Body of pancreas (tissue), 4 donors: ENCODE results near the gene TBRG4. TPM values are rescaled to one million over a fixed set of nuclear protein-coding genes. Genes with fewer than 3 reads are reported as not detected.

Experiments used
- ATAC-seq: fragments of 150-250 bp; one replicate; pipeline ENCODE4 v1.9.1; 2016
- DNase-seq, 4 donors: peaks; one replicate each; pipeline ENCODE4 v3.0.0-alpha.2; 2019
- H3K27ac ChIP-seq, 4 donors: fragments of 200-600 bp; sonication (generic); 1 replicate in 3 of 4; 2 replicates in 1 of 4; pipeline versions ENCODE4 v1.5.1 to v1.6.1; 2016 to 2019; ENCODE audit warnings: mild to moderate bottlenecking in 1 of 4, mixed read lengths in 1 of 4, moderate library complexity in 1 of 4
- H3K27me3 ChIP-seq, 2 donors: fragments of 200-600 bp; sonication (generic); one replicate each; pipeline ENCODE4 v1.6.0; 2016; ENCODE audit warnings: mild to moderate bottlenecking in 1 of 2
- H3K36me3 ChIP-seq, 2 donors: fragments of 200-600 bp; sonication (generic); replicated peaks in 1 of 2; 2 replicates each; pipeline ENCODE4 v1.5.1; 2016; ENCODE audit warnings: low read depth in 2 of 2; ENCODE audit not compliant: insufficient read depth in 1 of 2
- H3K4me1 ChIP-seq: fragments of 200-600 bp; sonication (generic); one replicate; pipeline ENCODE4 v1.6.0; 2016
- H3K4me3 ChIP-seq, 2 donors: fragments of 200-600 bp; sonication (generic); 1 replicate in 1 of 2; 2 replicates in 1 of 2; pipeline ENCODE4 v1.5.1; 2016 to 2019
- H3K9me3 ChIP-seq, 3 donors: fragments of 200-600 bp; sonication (generic); 1 replicate in 2 of 3; 2 replicates in 1 of 3; pipeline ENCODE4 v1.5.1; 2016
- POLR2A ChIP-seq, 3 donors: fragments of 450-650 bp; IDR thresholded peaks; one replicate each; pipeline ENCODE4 v1.6.1; 2016; ENCODE audit warnings: antibody characterized with exemption in 3 of 3, mild to moderate bottlenecking in 2 of 3
- WGBS, 2 donors: methylation state at CpG; one replicate each; pipeline ENCODE4 v1.1.5; 2017; 5-methylcytosine and 5-hydroxymethylcytosine counted together
- intact Hi-C: fragments of 100-400 bp; cut with DNase I; formaldehyde crosslinking; loops from one replicate; pipeline ENCODE4 v1.15.1; 2023
- total RNA-seq, 2 donors: library from RNA; depleted of rRNA; stranded (reverse); fragments of >200 nt; gene quantifications; one replicate each; pipeline ENCODE4 v1.1.0, GENCODE V29; 2016
- TF ChIP-seq, protein P1 (sequence below), 7 experiments: fragments of 450-650 bp in 4 of 7; fragments of 200-600 bp in 3 of 7; sonication (generic) in 3 of 7; IDR thresholded peaks; one replicate each; pipeline ENCODE4 v1.5.1; 2016 to 2019; ENCODE audit warnings: antibody characterized with exemption in 7 of 7

TBRG4 gene
- total RNA-seq, 2 donors from 2014 or later = 14.0 to 81.4 TPM

- H3K9me3 ChIP-seq = no peaks in the 10 kb centered on the region
- H3K36me3 ChIP-seq = peaks cover 0 to 17% of the 10 kb centered on the region in 2 donors
Observed at GRCh38 chr7:45073786-45074527, 37.5 kb downstream of the TBRG4 start.

GRCh38 chr7:45073031-45073785, 38.3 kb downstream of the TBRG4 start:
- Histone ChIP-seq H3K27me3 (no peaks in the 10 kb centered on the region), H3K9me3 (no peaks in the 10 kb centered on the region), H3K4me3 (no peak overlapping the region), H3K27ac (no peak overlapping the region), H3K4me1 (no peaks in the 10 kb centered on the region), H3K36me3 (peaks cover 0 to 17% of the 10 kb centered on the region in 2 donors)
- 85 to 88% methylated on average over 17 of the region's 17 CpGs for WGBS, 2 donors
- intact Hi-C loops = no loop called here
- DNase-seq (no peak), ATAC-seq (no peak)
- TF ChIP-seq, protein P1, sequence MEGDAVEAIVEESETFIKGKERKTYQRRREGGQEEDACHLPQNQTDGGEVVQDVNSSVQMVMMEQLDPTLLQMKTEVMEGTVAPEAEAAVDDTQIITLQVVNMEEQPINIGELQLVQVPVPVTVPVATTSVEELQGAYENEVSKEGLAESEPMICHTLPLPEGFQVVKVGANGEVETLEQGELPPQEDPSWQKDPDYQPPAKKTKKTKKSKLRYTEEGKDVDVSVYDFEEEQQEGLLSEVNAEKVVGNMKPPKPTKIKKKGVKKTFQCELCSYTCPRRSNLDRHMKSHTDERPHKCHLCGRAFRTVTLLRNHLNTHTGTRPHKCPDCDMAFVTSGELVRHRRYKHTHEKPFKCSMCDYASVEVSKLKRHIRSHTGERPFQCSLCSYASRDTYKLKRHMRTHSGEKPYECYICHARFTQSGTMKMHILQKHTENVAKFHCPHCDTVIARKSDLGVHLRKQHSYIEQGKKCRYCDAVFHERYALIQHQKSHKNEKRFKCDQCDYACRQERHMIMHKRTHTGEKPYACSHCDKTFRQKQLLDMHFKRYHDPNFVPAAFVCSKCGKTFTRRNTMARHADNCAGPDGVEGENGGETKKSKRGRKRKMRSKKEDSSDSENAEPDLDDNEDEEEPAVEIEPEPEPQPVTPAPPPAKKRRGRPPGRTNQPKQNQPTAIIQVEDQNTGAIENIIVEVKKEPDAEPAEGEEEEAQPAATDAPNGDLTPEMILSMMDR (IDR thresholded peaks at IDR 0.05) = no peak
- TF ChIP-seq POLR2A (IDR thresholded peaks at IDR 0.05) = no peak

More at GRCh38 chr7:45073786-45074527, 37.5 kb downstream of the TBRG4 start:
- no peak for ATAC-seq
- WGBS, 2 donors = 85 to 95% methylated on average over 9 to 14 of the region's 15 CpGs
- H3K27ac ChIP-seq = no peak overlapping the region
- TF ChIP-seq, protein P1 (IDR thresholded peaks at IDR 0.05) = no peak
- no peak for TF ChIP-seq POLR2A (IDR thresholded peaks at IDR 0.05)
- H3K4me1 ChIP-seq = no peaks in the 10 kb centered on the region
- H3K27me3 ChIP-seq = no peaks in the 10 kb centered on the region
- intact Hi-C loops = no loop called here
- DNase-seq = no peak
- H3K4me3 ChIP-seq = no peak overlapping the region

DNA sequence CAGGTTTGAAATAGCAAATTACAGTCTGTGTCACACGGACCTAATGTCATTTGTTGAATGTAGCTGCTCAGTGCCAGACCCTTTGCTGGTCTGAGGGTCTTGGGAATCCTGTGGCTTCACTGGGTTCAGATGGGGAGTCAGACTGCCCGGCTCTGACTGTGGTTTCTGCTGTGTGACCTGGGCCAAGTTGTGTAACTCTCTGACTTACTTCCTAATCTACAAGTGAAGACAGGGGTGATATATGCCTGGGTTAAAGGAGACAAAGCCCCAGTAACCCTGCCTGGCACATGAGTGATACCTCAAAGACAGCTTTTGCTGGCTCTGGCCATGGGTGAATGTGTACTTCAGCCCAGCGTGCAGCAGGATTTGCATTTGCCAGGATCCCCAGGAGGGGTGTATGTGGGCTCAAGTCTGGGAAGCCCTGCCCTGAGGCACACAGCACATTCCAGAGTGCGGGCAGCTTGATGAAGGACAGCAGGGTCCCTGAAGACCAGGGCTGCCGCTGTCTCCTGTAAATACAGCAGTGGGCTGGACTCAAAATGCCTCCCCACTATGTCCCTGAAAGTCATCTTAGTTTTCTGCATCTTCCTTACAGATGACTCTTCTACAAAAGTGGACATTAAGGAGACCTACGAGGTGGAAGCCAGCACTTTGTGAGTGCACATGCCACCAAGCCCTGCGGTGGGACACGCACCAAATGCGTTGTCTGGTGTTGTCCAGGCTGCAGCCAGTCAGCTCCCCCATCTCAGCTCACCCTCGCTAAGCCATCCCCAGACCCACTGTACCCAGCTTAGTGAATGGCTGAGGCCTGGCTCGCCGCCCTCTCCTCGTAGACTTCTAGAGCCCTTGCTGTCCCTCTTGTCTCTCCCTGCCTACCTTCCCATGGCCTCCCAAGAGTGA, 39.1 kb downstream of the TBRG4 start:
- DNase-seq (no peak), ATAC-seq (no peak)
- Histone ChIP-seq H3K27ac (no peak overlapping the region), H3K4me3 (no peak overlapping the region), H3K9me3 (no peaks in the 10 kb centered on the region), H3K4me1 (no peaks in the 10 kb centered on the region), H3K27me3 (no peaks in the 10 kb centered on the region), H3K36me3 (peaks cover 0 to 17% of the 10 kb centered on the region in 2 donors)
- intact Hi-C loops = no loop called here
- 84 to 85% methylated on average over 10 to 13 of the region's 13 CpGs for WGBS, 2 donors
- TF ChIP-seq, protein P1 (IDR thresholded peaks at IDR 0.05) = no peak
- TF ChIP-seq POLR2A (IDR thresholded peaks at IDR 0.05) = no peak

DNA sequence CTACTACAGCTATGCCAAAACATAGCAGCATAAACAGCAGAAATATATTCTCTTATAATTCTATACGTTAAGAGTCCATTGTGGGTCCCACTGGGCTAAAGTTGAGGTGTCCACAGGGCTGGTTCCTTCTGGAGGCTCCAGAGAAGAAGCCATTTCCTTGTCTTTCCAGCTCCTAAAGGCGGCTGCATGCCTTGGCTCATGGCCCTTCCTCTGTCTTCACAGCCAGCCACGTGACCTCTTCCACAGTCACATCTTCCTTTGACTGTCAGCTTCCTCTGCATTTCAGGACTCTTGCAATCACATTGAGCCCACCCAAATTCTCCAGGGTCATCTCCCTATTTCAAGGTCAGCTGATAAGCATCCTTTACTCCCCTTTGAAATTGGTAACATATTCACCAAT, 40.0 kb downstream of the TBRG4 start:
- Histone ChIP-seq H3K27me3 (no peaks in the 10 kb centered on the region), H3K9me3 (no peaks in the 10 kb centered on the region), H3K36me3 (peaks cover 0 to 17% of the 10 kb centered on the region in 2 donors), H3K27ac (no peak overlapping the region), H3K4me3 (no peak overlapping the region), H3K4me1 (no peaks in the 10 kb centered on the region)
- no peak for TF ChIP-seq POLR2A (IDR thresholded peaks at IDR 0.05)
- TF ChIP-seq, protein P1 (IDR thresholded peaks at IDR 0.05) = no peak
- no peak for DNase-seq
- intact Hi-C loops = no loop called here
- WGBS, 2 donors = 88 to 91% methylated on average over 3 of the region's 3 CpGs
- no peak for ATAC-seq
